ENCODE results near the gene MUC4. TPM values are rescaled to one million over a fixed set of nuclear protein-coding genes. Genes with fewer than 3 reads are reported as not detected.

MUC4 gene
- total RNA-seq, 2 donors from 2014 or later = 0.35 to 2.3 TPM

- H3K27ac Mint-ChIP-seq = no peak overlapping the region
- H3K27me3 ChIP-seq (ENCODE audit: control insufficient read depth, insufficient read depth, low read length, poor library complexity, severe bottlenecking) = no peaks in the 10 kb centered on the region
- 84 to 88% methylated on average over 12 to 13 of the region's 13 CpGs for WGBS, 2 experiments (ENCODE audit: insufficient coverage in 1 of 2, insufficient read length in 1 of 2)
- peaks cover 10% of the 10 kb centered on the region for H3K4me1 Mint-ChIP-seq
- H3K36me3 Mint-ChIP-seq (ENCODE audit: low read depth) = no peaks in the 10 kb centered on the region
- H3K27me3 Mint-ChIP-seq (ENCODE audit: insufficient read depth) = no peaks in the 10 kb centered on the region
- no peaks in the 10 kb centered on the region for H3K9me3 Mint-ChIP-seq
- no peaks in the 10 kb centered on the region for H3K36me3 ChIP-seq (ENCODE audit: control insufficient read depth, insufficient read depth, low read length)
- TF ChIP-seq, protein P1, sequence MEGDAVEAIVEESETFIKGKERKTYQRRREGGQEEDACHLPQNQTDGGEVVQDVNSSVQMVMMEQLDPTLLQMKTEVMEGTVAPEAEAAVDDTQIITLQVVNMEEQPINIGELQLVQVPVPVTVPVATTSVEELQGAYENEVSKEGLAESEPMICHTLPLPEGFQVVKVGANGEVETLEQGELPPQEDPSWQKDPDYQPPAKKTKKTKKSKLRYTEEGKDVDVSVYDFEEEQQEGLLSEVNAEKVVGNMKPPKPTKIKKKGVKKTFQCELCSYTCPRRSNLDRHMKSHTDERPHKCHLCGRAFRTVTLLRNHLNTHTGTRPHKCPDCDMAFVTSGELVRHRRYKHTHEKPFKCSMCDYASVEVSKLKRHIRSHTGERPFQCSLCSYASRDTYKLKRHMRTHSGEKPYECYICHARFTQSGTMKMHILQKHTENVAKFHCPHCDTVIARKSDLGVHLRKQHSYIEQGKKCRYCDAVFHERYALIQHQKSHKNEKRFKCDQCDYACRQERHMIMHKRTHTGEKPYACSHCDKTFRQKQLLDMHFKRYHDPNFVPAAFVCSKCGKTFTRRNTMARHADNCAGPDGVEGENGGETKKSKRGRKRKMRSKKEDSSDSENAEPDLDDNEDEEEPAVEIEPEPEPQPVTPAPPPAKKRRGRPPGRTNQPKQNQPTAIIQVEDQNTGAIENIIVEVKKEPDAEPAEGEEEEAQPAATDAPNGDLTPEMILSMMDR (conservative IDR thresholded peaks at IDR 0.05) = peak; percentile 53
- H3K9me3 ChIP-seq (ENCODE audit: control insufficient read depth, low read length) = no peaks in the 10 kb centered on the region
- H3K4me3 Mint-ChIP-seq = no peak overlapping the region
- no peaks in the 10 kb centered on the region for H3K4me1 ChIP-seq (ENCODE audit: control insufficient read depth, insufficient read depth, low read length)
- no peak overlapping the region for H3K9ac ChIP-seq (ENCODE audit: extremely low read depth, low read length, poor library complexity, severe bottlenecking)
- no peak overlapping the region for H3K27ac ChIP-seq (ENCODE audit: low read depth, low read length)
- no peak overlapping the region for H3K4me3 ChIP-seq (ENCODE audit: low read length)
- DNase-seq = no peak
Observed at GRCh38 chr3:195823999-195824398, 12.3 kb upstream of the MUC4 start.

- Mint-ChIP-seq H3K27ac (no peak overlapping the region), H3K27me3 (ENCODE audit: insufficient read depth) (no peaks in the 10 kb centered on the region), H3K36me3 (ENCODE audit: low read depth) (no peaks in the 10 kb centered on the region), H3K9me3 (no peaks in the 10 kb centered on the region), H3K4me3 (no peak overlapping the region), H3K4me1 (peaks cover 10% of the 10 kb centered on the region)
- Histone ChIP-seq H3K27ac (ENCODE audit: low read depth, low read length) (no peak overlapping the region), H3K27me3 (ENCODE audit: control insufficient read depth, insufficient read depth, low read length, poor library complexity, severe bottlenecking) (no peaks in the 10 kb centered on the region), H3K4me3 (ENCODE audit: low read length) (no peak overlapping the region), H3K36me3 (ENCODE audit: control insufficient read depth, insufficient read depth, low read length) (no peaks in the 10 kb centered on the region), H3K9me3 (ENCODE audit: control insufficient read depth, low read length) (no peaks in the 10 kb centered on the region), H3K9ac (ENCODE audit: extremely low read depth, low read length, poor library complexity, severe bottlenecking) (no peak overlapping the region), H3K4me1 (ENCODE audit: control insufficient read depth, insufficient read depth, low read length) (no peaks in the 10 kb centered on the region)
- no peak for DNase-seq
- TF ChIP-seq, protein P1 (conservative IDR thresholded peaks at IDR 0.05) = no peak
- WGBS, 2 experiments (ENCODE audit: insufficient coverage in 1 of 2, insufficient read length in 1 of 2) = 77 to 81% methylated on average over 10 of the region's 10 CpGs
Observed at GRCh38 chr3:195823280-195823679, 11.6 kb upstream of the MUC4 start.

DNA sequence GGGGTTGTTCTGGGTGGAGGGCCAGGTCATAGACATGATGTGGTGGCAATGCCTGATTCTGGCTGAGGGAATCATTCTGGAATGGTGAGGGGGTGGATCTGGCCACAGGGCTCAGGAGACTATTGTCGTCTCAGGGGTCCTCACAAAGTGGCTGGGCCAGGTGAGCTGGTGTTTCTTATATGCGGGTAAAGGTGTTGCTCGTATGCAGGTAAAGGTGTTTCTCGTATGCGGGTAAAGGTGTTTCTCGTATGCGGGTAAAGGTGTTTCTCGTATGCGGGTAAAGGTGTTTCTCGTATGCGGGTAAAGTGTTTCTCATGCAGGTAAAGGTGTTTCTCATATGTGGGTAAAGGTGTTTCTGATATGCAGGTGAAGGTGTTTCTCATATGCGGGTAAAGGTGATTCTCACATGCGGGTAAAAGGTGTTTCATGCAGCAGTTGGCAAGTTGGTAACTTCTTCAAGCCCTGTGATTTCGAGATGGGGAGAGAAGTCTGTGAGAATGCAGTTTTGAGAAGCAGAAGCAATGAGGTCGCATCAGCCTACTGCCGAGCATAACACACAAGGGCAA lies 10.5 kb upstream of the MUC4 start:
- Mint-ChIP-seq H3K27ac (no peak overlapping the region), H3K27me3 (ENCODE audit: insufficient read depth) (no peaks in the 10 kb centered on the region), H3K9me3 (no peaks in the 10 kb centered on the region), H3K36me3 (ENCODE audit: low read depth) (no peaks in the 10 kb centered on the region), H3K4me1 (peaks cover 10% of the 10 kb centered on the region), H3K4me3 (no peak overlapping the region)
- H3K4me3 ChIP-seq (ENCODE audit: low read length) = no peak overlapping the region
- no peaks in the 10 kb centered on the region for H3K4me1 ChIP-seq (ENCODE audit: control insufficient read depth, insufficient read depth, low read length)
- H3K27me3 ChIP-seq (ENCODE audit: control insufficient read depth, insufficient read depth, low read length, poor library complexity, severe bottlenecking) = no peaks in the 10 kb centered on the region
- 92% methylated on average over 15 to 16 of the region's 16 CpGs for WGBS, 2 experiments (ENCODE audit: insufficient coverage in 1 of 2, insufficient read length in 1 of 2)
- H3K36me3 ChIP-seq (ENCODE audit: control insufficient read depth, insufficient read depth, low read length) = no peaks in the 10 kb centered on the region
- DNase-seq = no peak
- H3K9ac ChIP-seq (ENCODE audit: extremely low read depth, low read length, poor library complexity, severe bottlenecking) = no peak overlapping the region
- H3K27ac ChIP-seq (ENCODE audit: low read depth, low read length) = no peak overlapping the region
- TF ChIP-seq, protein P1 (conservative IDR thresholded peaks at IDR 0.05) = no peak
- no peaks in the 10 kb centered on the region for H3K9me3 ChIP-seq (ENCODE audit: control insufficient read depth, low read length)
